ENCODE data around the gene ZNF593. TPM values are rescaled to one million over a fixed set of nuclear protein-coding genes. Genes with fewer than 3 reads are reported as not detected.

The ZNF593 gene
- total and polyA plus RNA-seq, 9 of the 15 experiments (the other 6 are each of a cell fraction or from before 2014, with no cell fraction given) = 9.8 to 334 (median 48.2) TPM

GRCh38 chr1:26122988-26123973 is 46.4 kb upstream of the ZNF593 start (continued):
- TF ChIP-seq CREB3 (tag; conservative IDR thresholded peaks at IDR 0.05; ENCODE audit: low read depth) (0 out of 2 replicates have a peak, but pooled peaks have one; percentile 69), HDAC3 (IDR thresholded peaks at IDR 0.05; ENCODE audit: borderline replicate concordance, partially characterized antibody) (peak; percentile 53), ZNF561 (CRISPR knock-in tag; conservative IDR thresholded peaks at IDR 0.05) (no peak), NR1H2 (CRISPR knock-in tag; IDR thresholded peaks at IDR 0.05) (no peak), CEBPZ (IDR thresholded peaks at IDR 0.05; ENCODE audit: borderline replicate concordance, low read depth, low read length) (no peak), VEZF1 (CRISPR knock-in tag; IDR thresholded peaks at IDR 0.05) (0 out of 2 replicates have a peak, but pooled peaks have one; percentile 35), PURB (CRISPR knock-in tag; IDR thresholded peaks at IDR 0.05; ENCODE audit: low read depth) (no peak), E4F1 (CRISPR knock-in tag; IDR thresholded peaks at IDR 0.05; ENCODE audit: borderline replicate concordance) (no peak), RCOR1 (IDR thresholded peaks at IDR 0.05; ENCODE audit: borderline replicate concordance in 1 of 2, low read depth in 2 of 2, low read length in 2 of 2) (peak in 1 of 2 experiments; percentile 86; a peak in 2 of 4 replicates), FUS (optimal IDR thresholded peaks at IDR 0.05; ENCODE audit: low read depth, low read length) (no peak), NCOR1 (IDR thresholded peaks at IDR 0.05) (peak; percentile 60; the same call in 1 of the 2 replicates), NBN (IDR thresholded peaks at IDR 0.05; ENCODE audit: low read depth) (peak; percentile 81; the same call in 1 of the 2 replicates), SRF (CRISPR knock-in tag; IDR thresholded peaks at IDR 0.05) (peak in 1 of 2 experiments; percentile 94; a peak in 2 of 4 replicates), SMARCA5 (IDR thresholded peaks at IDR 0.05) (no peak), BRD4 (IDR thresholded peaks at IDR 0.05) (peak; percentile 77), FOXP1 (CRISPR knock-in tag; IDR thresholded peaks at IDR 0.05) (no peak; the same call in 1 of the 2 replicates), GATA2 (CRISPR knock-in tag; IDR thresholded peaks at IDR 0.05) (0 out of 2 replicates have a peak, but pooled peaks have one; percentile 41), TAF15 (IDR thresholded peaks at IDR 0.05; ENCODE audit: low read depth, low read length) (no peak)
